Epithelial cell of proximal tubule (primary cell): ENCODE data around the gene CCDC7. TPM values are rescaled to one million over a fixed set of nuclear protein-coding genes. Genes with fewer than 3 reads are reported as not detected.
"Not testable (repeated sequence)": the region's sequence is repeated elsewhere in the genome, so short reads cannot be mapped to it uniquely, and the experiment has no call there.

Experiments used
- DNase-seq: peaks from one replicate; pipeline ENCODE4 v3.0.0-alpha.2; 2011; ENCODE audit warnings: low read depth
- H3K4me3 ChIP-seq: 2 replicates; pipeline ENCODE4 v1.5.1; 2011; ENCODE audit warnings: low read depth, mild to moderate bottlenecking, low read length
- total RNA-seq: library from RNA; depleted of rRNA; stranded (reverse); fragments of >200 nt; gene quantifications from 2 replicates; pipeline ENCODE4 v1.2.3, GENCODE V29; 2015
- TF ChIP-seq, protein P1 (sequence below): conservative IDR thresholded peaks from 2 replicates; pipeline ENCODE4 v1.5.1; 2012; ENCODE audit warnings: low read depth, mild to moderate bottlenecking, low read length

CCDC7 gene
- total RNA-seq, 1 donor from 2014 or later = 1.3 TPM

DNA sequence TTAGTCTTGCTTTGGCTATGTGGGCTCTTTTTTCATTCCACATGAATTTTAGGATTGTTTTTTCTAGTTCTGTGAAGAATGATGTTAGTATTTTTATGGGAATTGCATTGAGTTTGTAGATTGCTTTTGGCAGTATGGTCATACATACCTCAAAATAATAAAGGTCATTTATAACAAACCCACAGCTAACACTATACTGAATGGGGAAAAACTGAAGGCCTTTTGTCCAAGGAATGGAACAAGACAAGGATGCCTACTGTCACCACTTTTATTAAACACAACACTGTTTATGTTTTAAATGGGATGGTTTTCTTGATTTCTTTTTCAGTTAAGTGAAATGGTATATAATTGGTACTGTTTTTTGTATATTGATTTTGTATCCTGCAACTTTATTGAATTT, 84.3 kb downstream of the CCDC7 start:
- TF ChIP-seq, protein P1, sequence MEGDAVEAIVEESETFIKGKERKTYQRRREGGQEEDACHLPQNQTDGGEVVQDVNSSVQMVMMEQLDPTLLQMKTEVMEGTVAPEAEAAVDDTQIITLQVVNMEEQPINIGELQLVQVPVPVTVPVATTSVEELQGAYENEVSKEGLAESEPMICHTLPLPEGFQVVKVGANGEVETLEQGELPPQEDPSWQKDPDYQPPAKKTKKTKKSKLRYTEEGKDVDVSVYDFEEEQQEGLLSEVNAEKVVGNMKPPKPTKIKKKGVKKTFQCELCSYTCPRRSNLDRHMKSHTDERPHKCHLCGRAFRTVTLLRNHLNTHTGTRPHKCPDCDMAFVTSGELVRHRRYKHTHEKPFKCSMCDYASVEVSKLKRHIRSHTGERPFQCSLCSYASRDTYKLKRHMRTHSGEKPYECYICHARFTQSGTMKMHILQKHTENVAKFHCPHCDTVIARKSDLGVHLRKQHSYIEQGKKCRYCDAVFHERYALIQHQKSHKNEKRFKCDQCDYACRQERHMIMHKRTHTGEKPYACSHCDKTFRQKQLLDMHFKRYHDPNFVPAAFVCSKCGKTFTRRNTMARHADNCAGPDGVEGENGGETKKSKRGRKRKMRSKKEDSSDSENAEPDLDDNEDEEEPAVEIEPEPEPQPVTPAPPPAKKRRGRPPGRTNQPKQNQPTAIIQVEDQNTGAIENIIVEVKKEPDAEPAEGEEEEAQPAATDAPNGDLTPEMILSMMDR = no peak
- DNase-seq = no peak
- no peak overlapping the region for H3K4me3 ChIP-seq

GRCh38 chr10:32538256-32538655, 92.3 kb downstream of the CCDC7 start:
- TF ChIP-seq, protein P1 = no peak
- no peak overlapping the region for H3K4me3 ChIP-seq
- DNase-seq = no peak

DNA sequence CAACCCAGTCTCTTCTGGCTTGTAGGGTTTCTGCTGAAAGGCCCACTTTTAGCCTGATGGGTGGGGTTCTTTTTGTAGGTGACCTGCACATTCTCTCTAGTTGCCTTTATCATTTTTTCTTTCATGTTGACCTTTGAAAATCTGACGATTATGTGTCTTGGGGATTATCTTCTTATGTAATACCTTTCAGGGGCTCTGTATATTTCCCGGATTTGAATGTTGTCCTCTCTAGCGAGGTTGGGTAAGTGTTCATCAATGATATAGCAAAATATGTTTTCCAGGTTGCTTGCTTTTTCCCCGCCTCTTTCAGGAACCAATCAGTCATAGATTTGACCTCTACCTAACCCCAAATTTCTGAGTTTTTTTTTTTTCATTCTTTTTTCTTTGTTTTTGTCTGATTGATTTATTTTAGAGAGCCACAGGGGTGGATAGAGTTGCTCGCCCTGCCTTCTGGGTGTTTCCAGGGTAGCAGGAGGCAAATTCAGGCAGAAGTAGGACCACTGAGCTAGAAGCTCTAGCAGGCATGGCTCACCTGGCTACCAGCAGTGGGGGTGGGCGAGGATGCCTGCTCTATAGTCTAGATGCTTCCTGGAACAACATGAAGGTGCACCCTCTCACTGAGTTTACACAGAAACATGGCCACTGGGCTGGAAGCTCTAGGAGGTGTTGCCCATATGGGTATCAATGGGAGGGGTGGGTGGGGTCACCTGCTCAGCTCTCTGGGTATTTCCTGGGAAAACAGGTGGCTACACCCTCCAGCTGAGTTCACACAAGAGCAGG, 94.9 kb downstream of the CCDC7 start:
- DNase-seq = no peak
- H3K4me3 ChIP-seq = no peak overlapping the region
- TF ChIP-seq, protein P1 = no peak

GRCh38 chr10:32548208-32548607, 102.3 kb downstream of the CCDC7 start:
- DNase-seq = no peak
- TF ChIP-seq, protein P1 = no peak

GRCh38 chr10:32556783-32557395, 110.9 kb downstream of the CCDC7 start:
- TF ChIP-seq, protein P1 = no peak
- DNase-seq = no peak
- no peak overlapping the region for H3K4me3 ChIP-seq

More at GRCh38 chr10:32548208-32548607, 102.3 kb downstream of the CCDC7 start:
- no peak overlapping the region for H3K4me3 ChIP-seq

- not testable (repeated sequence) for DNase-seq, H3K4me3 ChIP-seq
Observed at GRCh38 chr10:32562695-32563094, 116.8 kb downstream of the CCDC7 start.

GRCh38 chr10:32577448-32577847, 131.5 kb downstream of the CCDC7 start:
- H3K4me3 ChIP-seq = no peak overlapping the region
- DNase-seq = peak; percentile 9
- TF ChIP-seq, protein P1 = peak; percentile 13
